GM20000 (cell line): Measurements from ENCODE around the gene MERTK.

Source experiments
- DNase-seq: peaks from one replicate; pipeline ENCODE4 v3.0.0; 2012; ENCODE audit warnings: low spot score
- TF ChIP-seq, protein P1 (sequence below): IDR thresholded peaks from 2 replicates; pipeline ENCODE4 v1.5.1; 2012; ENCODE audit warnings: mild to moderate bottlenecking, control low read depth; ENCODE audit errors: extremely low read depth, missing control alignments

The MERTK gene

GRCh38 chr2:111986116-111986900, 87.9 kb downstream of the MERTK start:
- TF ChIP-seq, protein P1, sequence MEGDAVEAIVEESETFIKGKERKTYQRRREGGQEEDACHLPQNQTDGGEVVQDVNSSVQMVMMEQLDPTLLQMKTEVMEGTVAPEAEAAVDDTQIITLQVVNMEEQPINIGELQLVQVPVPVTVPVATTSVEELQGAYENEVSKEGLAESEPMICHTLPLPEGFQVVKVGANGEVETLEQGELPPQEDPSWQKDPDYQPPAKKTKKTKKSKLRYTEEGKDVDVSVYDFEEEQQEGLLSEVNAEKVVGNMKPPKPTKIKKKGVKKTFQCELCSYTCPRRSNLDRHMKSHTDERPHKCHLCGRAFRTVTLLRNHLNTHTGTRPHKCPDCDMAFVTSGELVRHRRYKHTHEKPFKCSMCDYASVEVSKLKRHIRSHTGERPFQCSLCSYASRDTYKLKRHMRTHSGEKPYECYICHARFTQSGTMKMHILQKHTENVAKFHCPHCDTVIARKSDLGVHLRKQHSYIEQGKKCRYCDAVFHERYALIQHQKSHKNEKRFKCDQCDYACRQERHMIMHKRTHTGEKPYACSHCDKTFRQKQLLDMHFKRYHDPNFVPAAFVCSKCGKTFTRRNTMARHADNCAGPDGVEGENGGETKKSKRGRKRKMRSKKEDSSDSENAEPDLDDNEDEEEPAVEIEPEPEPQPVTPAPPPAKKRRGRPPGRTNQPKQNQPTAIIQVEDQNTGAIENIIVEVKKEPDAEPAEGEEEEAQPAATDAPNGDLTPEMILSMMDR: no peak

GRCh38 chr2:111990375-111990774, 92.0 kb downstream of the MERTK start:
- no peak for DNase-seq
- TF ChIP-seq, protein P1: no peak

More at GRCh38 chr2:111986116-111986900, 87.9 kb downstream of the MERTK start:
- no peak for DNase-seq

DNA sequence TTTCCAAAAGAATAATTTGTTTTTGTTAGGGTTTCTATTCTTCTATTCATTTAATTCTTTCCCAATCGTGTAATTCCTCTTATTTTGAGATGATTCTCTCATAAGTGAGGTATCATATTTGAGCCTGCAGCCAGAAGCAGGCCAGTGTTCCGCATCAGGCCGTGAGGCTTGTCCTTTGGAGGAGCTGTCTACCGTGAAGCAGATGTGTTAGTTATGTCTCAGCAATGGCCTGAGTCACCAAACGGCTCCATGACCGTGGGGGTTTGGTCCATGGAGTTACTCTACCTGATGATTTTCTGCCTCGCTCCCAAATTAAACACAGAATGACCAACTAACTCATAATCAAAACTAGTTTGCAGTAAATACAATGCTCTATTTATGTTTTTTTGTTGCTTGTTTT, 92.4 kb downstream of the MERTK start:
- no peak for DNase-seq
- TF ChIP-seq, protein P1: no peak

DNA sequence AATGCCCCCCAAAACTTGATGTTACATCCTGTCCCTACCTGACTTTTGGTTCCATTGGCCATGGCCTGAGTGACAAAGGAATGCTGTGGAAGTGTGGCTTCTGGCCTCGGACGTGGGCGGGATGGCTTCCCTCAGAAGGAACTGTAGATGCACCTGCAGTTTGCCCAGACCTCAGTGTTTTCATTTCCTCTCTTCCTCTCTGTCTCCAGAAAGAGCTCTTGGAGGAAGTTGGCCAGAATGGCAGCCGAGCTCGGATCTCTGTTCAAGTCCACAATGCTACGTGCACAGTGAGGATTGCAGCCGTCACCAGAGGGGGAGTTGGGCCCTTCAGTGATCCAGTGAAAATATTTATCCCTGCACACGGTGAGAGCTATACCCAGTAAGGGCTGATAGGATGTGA, 95.6 kb downstream of the MERTK start:
- no peak for DNase-seq
- TF ChIP-seq, protein P1: no peak

GRCh38 chr2:111995148-111995547, 96.7 kb downstream of the MERTK start:
- TF ChIP-seq, protein P1: no peak
- no peak for DNase-seq

GRCh38 chr2:111999809-112000208, 101.4 kb downstream of the MERTK start:
- no peak for DNase-seq
- TF ChIP-seq, protein P1: no peak

- TF ChIP-seq, protein P1: no peak
- no peak for DNase-seq
Measured at GRCh38 chr2:112000399-112001135, 102.2 kb downstream of the MERTK start.
